SJCRH30 (cell line): ENCODE data around the gene DRAM1. TPM values are rescaled to one million over a fixed set of nuclear protein-coding genes. Genes with fewer than 3 reads are reported as not detected.

Experiments used
- DNase-seq, 2 experiments: peaks; one replicate each; pipeline ENCODE4 v3.0.0-alpha.2; 2015 to 2020
- H3K27ac ChIP-seq: fragments of 250-450 bp; sonication (Bioruptor Pico); 2 replicates; pipeline ENCODE4 v1.5.1; 2020; ENCODE audit warnings: mild to moderate bottlenecking, moderate library complexity
- H3K27me3 ChIP-seq: fragments of 250-450 bp; sonication (Bioruptor Pico); 2 replicates; pipeline ENCODE4 v1.5.1; 2020; ENCODE audit warnings: mild to moderate bottlenecking, moderate library complexity
- H3K36me3 ChIP-seq: fragments of 250-450 bp; sonication (Bioruptor Pico); 2 replicates; pipeline ENCODE4 v1.5.1; 2020; ENCODE audit warnings: mild to moderate bottlenecking, moderate library complexity
- H3K4me1 ChIP-seq: fragments of 250-450 bp; sonication (Bioruptor Pico); 2 replicates; pipeline ENCODE4 v1.5.1; 2020; ENCODE audit warnings: mild to moderate bottlenecking, moderate library complexity
- H3K4me3 ChIP-seq: fragments of 250-450 bp; sonication (Bioruptor Pico); 2 replicates; pipeline ENCODE4 v1.5.1; 2020; ENCODE audit warnings: mild to moderate bottlenecking, moderate library complexity
- H3K9me3 ChIP-seq: fragments of 250-450 bp; sonication (Bioruptor Pico); replicated peaks from 2 replicates; pipeline ENCODE4 v1.5.1; 2020; ENCODE audit warnings: mild to moderate bottlenecking, moderate library complexity
- total RNA-seq: library from RNA; depleted of rRNA; stranded (reverse); fragments of >200 nt; shearing (Covaris generic); gene quantifications from 2 replicates; pipeline ENCODE4 v1.2.3, GENCODE V29; 2014; rRNA removed

DRAM1 gene
- 0.08 and 0.12 TPM in 2 replicates for total RNA-seq

GRCh38 chr12:101876861-101877805, at the start of gene DRAM1:
Gene DRAM1, plus strand, starts transcription at chr12:101877580. Its CDS starts 210 bp downstream, at chr12:101877790.
- Histone ChIP-seq H3K4me1 (no peaks in the 10 kb centered on the region), H3K27ac (no peak within 1 kb of the TSS; the same call in 1 of the 2 replicates), H3K4me3 (peak within 1 kb of the TSS; percentile 62), H3K9me3 (no peaks in the 10 kb centered on the region), H3K27me3 (no peaks in the 10 kb centered on the region), H3K36me3 (no peaks in the 10 kb centered on the region)
- peak; percentile 52 to 55 for DNase-seq

- peaks cover 8% of the 10 kb centered on the region; the same call in 1 of the 2 replicates for H3K4me1 ChIP-seq
- H3K27ac ChIP-seq, result no peak overlapping the region
- no peaks in the 10 kb centered on the region for H3K36me3 ChIP-seq
- no peak overlapping the region for H3K4me3 ChIP-seq
- H3K9me3 ChIP-seq, result no peaks in the 10 kb centered on the region
- DNase-seq, result peak in 1 of 2 experiments; percentile 18
- no peaks in the 10 kb centered on the region for H3K27me3 ChIP-seq
These were observed 48.8 kb upstream of the DRAM1 start for GRCh38 chr12:101828463-101829196.

- Histone ChIP-seq H3K4me1 (peaks cover 8% of the 10 kb centered on the region; the same call in 1 of the 2 replicates), H3K27me3 (no peaks in the 10 kb centered on the region), H3K36me3 (no peaks in the 10 kb centered on the region), H3K27ac (no peak overlapping the region), H3K9me3 (no peaks in the 10 kb centered on the region), H3K4me3 (peak overlapping the region; percentile 78)
- DNase-seq, result peak in 1 of 2 experiments; percentile 32
These were observed 47.6 kb upstream of the DRAM1 start for GRCh38 chr12:101829639-101830366.

GRCh38 chr12:101830367-101831325, 46.7 kb upstream of the DRAM1 start, which contains the start of gene GNPTAB:
Gene GNPTAB, minus strand, starts transcription at chr12:101830959. Its CDS starts 284 bp downstream, at chr12:101830675.
- peak within 1 kb of the TSS; percentile 78 for H3K4me3 ChIP-seq
- no peak within 1 kb of the TSS for H3K27ac ChIP-seq
- H3K27me3 ChIP-seq, result no peaks in the 10 kb centered on the region
- H3K9me3 ChIP-seq, result no peaks in the 10 kb centered on the region
- H3K36me3 ChIP-seq, result no peaks in the 10 kb centered on the region
- H3K4me1 ChIP-seq, result peaks cover 8% of the 10 kb centered on the region; the same call in 1 of the 2 replicates
- peak; percentile 90 for DNase-seq

GRCh38 chr12:101832030-101832429, 45.4 kb upstream of the DRAM1 start:
- Histone ChIP-seq H3K27me3 (no peaks in the 10 kb centered on the region), H3K9me3 (no peaks in the 10 kb centered on the region), H3K27ac (no peak overlapping the region), H3K4me3 (no peak overlapping the region), H3K4me1 (peaks cover 8% of the 10 kb centered on the region; the same call in 1 of the 2 replicates), H3K36me3 (no peaks in the 10 kb centered on the region)
- DNase-seq, result no peak

GRCh38 chr12:101838628-101839323, 38.6 kb upstream of the DRAM1 start:
- Histone ChIP-seq H3K4me1 (no peaks in the 10 kb centered on the region), H3K9me3 (no peaks in the 10 kb centered on the region), H3K27ac (no peak overlapping the region), H3K27me3 (no peaks in the 10 kb centered on the region), H3K36me3 (no peaks in the 10 kb centered on the region), H3K4me3 (no peak overlapping the region)
- DNase-seq, result no peak

- Histone ChIP-seq H3K4me1 (no peaks in the 10 kb centered on the region), H3K27me3 (no peaks in the 10 kb centered on the region), H3K4me3 (no peak overlapping the region), H3K9me3 (no peaks in the 10 kb centered on the region), H3K36me3 (no peaks in the 10 kb centered on the region), H3K27ac (no peak overlapping the region)
- DNase-seq, result peak; percentile 31 to 67
These were observed 37.8 kb upstream of the DRAM1 start for GRCh38 chr12:101839324-101840283.

GRCh38 chr12:101841069-101841468, 36.3 kb upstream of the DRAM1 start:
- DNase-seq, result no peak
- Histone ChIP-seq H3K4me1 (no peaks in the 10 kb centered on the region), H3K27me3 (no peaks in the 10 kb centered on the region), H3K9me3 (no peaks in the 10 kb centered on the region), H3K36me3 (no peaks in the 10 kb centered on the region), H3K4me3 (no peak overlapping the region), H3K27ac (no peak overlapping the region)

GRCh38 chr12:101845137-101845711, 32.2 kb upstream of the DRAM1 start:
- Histone ChIP-seq H3K9me3 (no peaks in the 10 kb centered on the region), H3K27ac (no peak overlapping the region), H3K36me3 (no peaks in the 10 kb centered on the region), H3K4me1 (no peaks in the 10 kb centered on the region), H3K4me3 (no peak overlapping the region), H3K27me3 (no peaks in the 10 kb centered on the region)
- DNase-seq, result no peak

- no peak overlapping the region for H3K27ac ChIP-seq
- no peak for DNase-seq
- no peaks in the 10 kb centered on the region for H3K36me3 ChIP-seq
- no peak overlapping the region for H3K4me3 ChIP-seq
- H3K9me3 ChIP-seq, result no peaks in the 10 kb centered on the region
- no peaks in the 10 kb centered on the region for H3K27me3 ChIP-seq
- no peaks in the 10 kb centered on the region for H3K4me1 ChIP-seq
These were observed 30.1 kb upstream of the DRAM1 start for GRCh38 chr12:101847325-101847724.

- no peaks in the 10 kb centered on the region for H3K27me3 ChIP-seq
- H3K27ac ChIP-seq, result no peak overlapping the region
- H3K36me3 ChIP-seq, result no peaks in the 10 kb centered on the region
- no peaks in the 10 kb centered on the region for H3K9me3 ChIP-seq
- no peak overlapping the region for H3K4me3 ChIP-seq
- no peaks in the 10 kb centered on the region for H3K4me1 ChIP-seq
- no peak for DNase-seq
These were observed 27.2 kb upstream of the DRAM1 start for GRCh38 chr12:101850199-101850598.

GRCh38 chr12:101852998-101853397, 24.4 kb upstream of the DRAM1 start:
- DNase-seq, result no peak
- Histone ChIP-seq H3K27me3 (no peaks in the 10 kb centered on the region), H3K4me1 (no peaks in the 10 kb centered on the region), H3K36me3 (no peaks in the 10 kb centered on the region), H3K27ac (no peak overlapping the region), H3K4me3 (no peak overlapping the region), H3K9me3 (no peaks in the 10 kb centered on the region)
